Measurements from ENCODE around the gene MYBPC2.
A peak's percentile ranks its signal among the peaks of the same experiment; 100 is the strongest.
"Not testable (repeated sequence)": the region's sequence is repeated elsewhere in the genome, so short reads cannot be mapped to it uniquely, and the experiment has no call there.

Gene MYBPC2

DNA sequence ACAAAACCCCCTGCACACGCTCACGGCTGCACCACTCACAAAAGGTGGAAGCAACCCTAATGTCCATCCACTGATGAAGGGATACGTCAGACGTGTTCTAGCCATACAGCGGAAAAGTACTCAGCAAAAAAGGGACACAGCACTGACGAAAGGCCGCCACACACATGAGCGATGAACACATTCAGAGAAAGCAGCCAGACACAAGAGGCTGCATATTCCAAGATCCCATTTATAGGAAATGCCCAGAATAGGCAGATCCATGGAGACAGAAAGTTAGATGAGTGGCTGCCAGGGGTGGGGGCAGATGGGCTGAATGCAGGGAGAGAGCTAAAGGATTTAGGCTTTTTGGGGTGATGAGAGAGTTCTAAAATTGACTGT lies 44.8 kb upstream of the MYBPC2 start:
- CTCF ChIA-PET = no interaction called here
- POLR2A ChIA-PET (ENCODE audit: low non-redundant PET) = interaction anchor here (0.5 kb wide), 1 partner anchor 799 kb away, joined by 5 read pairs; no protein-coding TSS in a partner anchor
- peak overlapping the region; percentile 83 for H3K27ac ChIP-seq
- TF ChIP-seq, protein P1, sequence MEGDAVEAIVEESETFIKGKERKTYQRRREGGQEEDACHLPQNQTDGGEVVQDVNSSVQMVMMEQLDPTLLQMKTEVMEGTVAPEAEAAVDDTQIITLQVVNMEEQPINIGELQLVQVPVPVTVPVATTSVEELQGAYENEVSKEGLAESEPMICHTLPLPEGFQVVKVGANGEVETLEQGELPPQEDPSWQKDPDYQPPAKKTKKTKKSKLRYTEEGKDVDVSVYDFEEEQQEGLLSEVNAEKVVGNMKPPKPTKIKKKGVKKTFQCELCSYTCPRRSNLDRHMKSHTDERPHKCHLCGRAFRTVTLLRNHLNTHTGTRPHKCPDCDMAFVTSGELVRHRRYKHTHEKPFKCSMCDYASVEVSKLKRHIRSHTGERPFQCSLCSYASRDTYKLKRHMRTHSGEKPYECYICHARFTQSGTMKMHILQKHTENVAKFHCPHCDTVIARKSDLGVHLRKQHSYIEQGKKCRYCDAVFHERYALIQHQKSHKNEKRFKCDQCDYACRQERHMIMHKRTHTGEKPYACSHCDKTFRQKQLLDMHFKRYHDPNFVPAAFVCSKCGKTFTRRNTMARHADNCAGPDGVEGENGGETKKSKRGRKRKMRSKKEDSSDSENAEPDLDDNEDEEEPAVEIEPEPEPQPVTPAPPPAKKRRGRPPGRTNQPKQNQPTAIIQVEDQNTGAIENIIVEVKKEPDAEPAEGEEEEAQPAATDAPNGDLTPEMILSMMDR (conservative IDR thresholded peaks at IDR 0.05; ENCODE audit: low read depth) = no peak
- DNase-seq (ENCODE audit: low spot score) = no peak

DNA sequence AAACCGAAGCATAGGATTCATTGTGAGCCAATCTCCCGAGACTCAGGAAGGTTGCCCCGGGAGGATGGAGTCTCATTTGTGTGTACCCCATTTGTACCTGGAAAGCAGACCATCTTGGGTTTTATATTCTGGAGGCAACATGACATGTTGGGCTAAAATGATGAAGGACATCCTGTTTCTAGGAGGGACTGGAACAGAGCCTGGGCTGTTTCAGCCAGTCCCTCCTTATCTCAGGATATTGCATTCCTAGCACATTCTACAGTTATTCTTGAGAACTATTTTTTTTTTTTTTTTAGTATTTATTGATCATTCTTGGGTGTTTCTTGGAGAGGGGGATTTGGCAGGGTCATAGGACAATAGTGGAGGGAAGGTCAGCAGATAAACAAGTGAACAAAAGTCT lies 42.4 kb upstream of the MYBPC2 start:
- POLR2A ChIA-PET (ENCODE audit: low non-redundant PET); CTCF ChIA-PET; DNase-seq (ENCODE audit: low spot score); H3K27ac ChIP-seq: not testable (repeated sequence)

DNA sequence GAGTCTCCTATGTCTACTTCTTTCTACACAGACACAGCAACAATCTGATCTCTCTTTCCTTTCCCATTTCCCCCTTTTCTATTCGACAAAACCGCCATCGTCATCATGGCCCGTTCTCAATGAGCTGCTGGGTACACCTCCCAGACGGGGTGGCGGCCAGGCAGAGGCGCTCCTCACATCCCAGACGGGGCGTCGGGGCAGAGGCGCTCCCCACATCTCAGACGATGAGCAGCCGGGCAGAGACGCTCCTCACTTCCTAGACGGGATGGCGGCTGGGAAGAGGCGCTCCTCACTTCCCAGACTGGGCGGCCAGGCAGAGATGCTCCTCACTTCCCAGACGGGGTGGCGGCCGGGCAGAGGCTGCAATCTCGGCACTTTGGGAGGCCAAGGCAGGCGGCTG lies 41.7 kb upstream of the MYBPC2 start:
- DNase-seq (ENCODE audit: low spot score); H3K27ac ChIP-seq; POLR2A ChIA-PET (ENCODE audit: low non-redundant PET); CTCF ChIA-PET: not testable (repeated sequence)

DNA sequence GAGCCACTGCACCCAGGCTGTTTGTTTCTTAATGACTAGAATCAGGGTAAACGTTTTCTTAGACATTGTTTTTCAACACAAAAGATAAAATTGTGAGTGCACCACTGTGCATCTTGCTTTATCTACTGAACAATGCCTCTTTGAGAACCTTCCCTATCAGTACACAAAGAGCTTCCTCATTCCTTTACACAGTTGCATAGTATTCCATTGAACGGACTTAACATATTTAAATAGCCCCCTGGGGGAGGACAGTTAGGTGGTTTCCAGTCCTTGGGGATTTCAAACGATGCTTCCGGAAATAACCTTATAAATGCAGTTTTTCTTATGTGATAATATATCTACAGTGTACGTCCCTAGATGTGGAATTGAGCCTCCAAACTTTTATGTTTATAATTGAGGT lies 39.9 kb upstream of the MYBPC2 start:
- POLR2A ChIA-PET (ENCODE audit: low non-redundant PET) = no interaction called here
- no peak overlapping the region for H3K27ac ChIP-seq
- DNase-seq (ENCODE audit: low spot score) = no peak
- CTCF ChIA-PET = no interaction called here
- TF ChIP-seq, protein P1 (conservative IDR thresholded peaks at IDR 0.05; ENCODE audit: low read depth) = no peak

GRCh38 chr19:50393589-50393988 lies 39.1 kb upstream of the MYBPC2 start:
- DNase-seq (ENCODE audit: low spot score) = no peak
- ChIA-PET POLR2A (ENCODE audit: low non-redundant PET) (no interaction called here), CTCF (no interaction called here)
- H3K27ac ChIP-seq = no peak overlapping the region
- TF ChIP-seq, protein P1 (conservative IDR thresholded peaks at IDR 0.05; ENCODE audit: low read depth) = no peak

- ChIA-PET POLR2A (ENCODE audit: low non-redundant PET) (no interaction called here), CTCF (no interaction called here)
- no peak overlapping the region for H3K27ac ChIP-seq
- DNase-seq (ENCODE audit: low spot score) = no peak
- TF ChIP-seq, protein P1 (conservative IDR thresholded peaks at IDR 0.05; ENCODE audit: low read depth) = no peak
These were observed 38.7 kb upstream of the MYBPC2 start for GRCh38 chr19:50394017-50394416.

DNA sequence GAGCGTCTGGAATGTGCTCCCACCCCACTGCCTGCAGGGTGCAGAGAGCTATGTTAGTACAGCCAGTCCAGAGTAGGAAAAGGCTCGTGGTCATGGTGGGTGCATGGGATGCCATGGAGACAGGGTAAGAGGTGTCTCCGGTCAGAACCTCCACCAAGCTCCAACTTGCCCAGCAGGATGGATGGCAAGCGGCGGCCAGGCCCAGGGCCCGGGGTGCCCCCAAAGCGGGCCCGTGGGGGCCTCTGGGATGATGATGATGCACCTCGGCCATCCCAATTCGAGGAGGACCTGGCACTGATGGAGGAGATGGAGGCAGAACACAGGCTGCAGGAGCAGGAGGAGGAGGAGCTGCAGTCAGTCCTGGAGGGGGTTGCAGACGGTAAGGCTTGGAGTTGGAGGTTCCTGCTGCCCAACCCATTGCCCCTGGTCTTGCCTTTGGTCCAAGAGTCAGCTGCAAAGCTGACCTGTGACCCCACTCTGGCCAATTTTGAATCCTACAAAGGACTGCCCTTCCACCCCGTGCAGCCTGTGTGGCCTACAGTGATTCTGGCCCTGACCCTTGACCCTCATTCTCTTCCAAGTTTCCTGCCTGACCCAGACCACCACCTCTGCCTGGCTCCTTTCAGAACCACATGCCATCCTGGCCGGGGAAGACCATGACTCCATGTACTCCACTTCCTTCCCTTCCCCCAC lies 33.9 kb upstream of the MYBPC2 start:
- CTCF ChIA-PET = no interaction called here

More for the DNA sequence above, 33.9 kb upstream of the MYBPC2 start:
- TF ChIP-seq, protein P1 (conservative IDR thresholded peaks at IDR 0.05; ENCODE audit: low read depth) = no peak
- H3K27ac ChIP-seq = no peak overlapping the region
- DNase-seq (ENCODE audit: low spot score) = no peak
- POLR2A ChIA-PET (ENCODE audit: low non-redundant PET) = no interaction called here
